Endothelial cell of coronary artery (primary cell): ENCODE measurements around the gene NTSR2. TPM values are rescaled to one million over a fixed set of nuclear protein-coding genes. Genes with fewer than 3 reads are reported as not detected.

ENCODE experiments used
- total RNA-seq: library from RNA; depleted of rRNA; stranded (reverse); fragments of >200 nt; gene quantifications from 2 replicates; pipeline ENCODE4 v1.2.3, GENCODE V29; 2014

The NTSR2 gene, protein sequence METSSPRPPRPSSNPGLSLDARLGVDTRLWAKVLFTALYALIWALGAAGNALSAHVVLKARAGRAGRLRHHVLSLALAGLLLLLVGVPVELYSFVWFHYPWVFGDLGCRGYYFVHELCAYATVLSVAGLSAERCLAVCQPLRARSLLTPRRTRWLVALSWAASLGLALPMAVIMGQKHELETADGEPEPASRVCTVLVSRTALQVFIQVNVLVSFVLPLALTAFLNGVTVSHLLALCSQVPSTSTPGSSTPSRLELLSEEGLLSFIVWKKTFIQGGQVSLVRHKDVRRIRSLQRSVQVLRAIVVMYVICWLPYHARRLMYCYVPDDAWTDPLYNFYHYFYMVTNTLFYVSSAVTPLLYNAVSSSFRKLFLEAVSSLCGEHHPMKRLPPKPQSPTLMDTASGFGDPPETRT
- not detected in 2 replicates for total RNA-seq

GRCh38 chr2:11669454-11670291 lies at the start of gene NTSR2:
NTSR2 (minus strand) TSS chr2:11670195; CDS start chr2:11670129, 66 bp downstream.

Other genes with a start within 250 kb of the NTSR2 start
- gene E2F6, start 204.0 kb downstream of the NTSR2 start, total RNA-seq = 9.7 and 10.1 TPM in 2 replicates
- gene GREB1, start 136.2 kb downstream of the NTSR2 start, total RNA-seq = 0.09 TPM in 2 replicates
- 25.7 and 54.1 TPM in 2 replicates for gene LPIN1, start 76.4 kb upstream of the NTSR2 start, total RNA-seq